ENCODE data around the gene QPRT. TPM values are rescaled to one million over a fixed set of nuclear protein-coding genes. Genes with fewer than 3 reads are reported as not detected.
"Not testable (repeated sequence)": the region's sequence is repeated elsewhere in the genome, so short reads cannot be mapped to it uniquely, and the experiment has no call there.

Gene QPRT
- total RNA-seq, 4 donors from 2014 or later, result 14.3 to 65.8 (median 26.3) TPM

GRCh38 chr16:29651774-29652349 is 27.1 kb upstream of the QPRT start:
- DNase-seq, result no peak
- 96% methylated on average over 2 of the region's 2 CpGs; no CpG with 5 or more reads in 1 of the 2 donors for WGBS, 2 donors (ENCODE audit: low coverage in 1 of 2)
- no peaks in the 10 kb centered on the region for H3K36me3 ChIP-seq
- H3K27me3 ChIP-seq, result no peaks in the 10 kb centered on the region
- intact Hi-C loops (cut with DNase I; ENCODE audit: low total_unique reads) (no loop called here), in situ Hi-C loops (cut with MboI; ENCODE audit: low pct_ligation_motif_present in 1 of 4, low pct_unique_long_range_greater_than_20kb in 1 of 4, low sequenced_read_pairs in 3 of 4) (loop anchor here in 1 of 4 donors (25.0 kb wide), 1 partner anchor 510 kb away; no protein-coding TSS in a partner anchor)
- no peak overlapping the region for H3K27ac ChIP-seq
- H3K4me1 ChIP-seq, result no peaks in the 10 kb centered on the region
- H3K4me3 ChIP-seq, result no peak overlapping the region
- H3K9me3 ChIP-seq, result no peaks in the 10 kb centered on the region
- TF ChIP-seq CTCF (IDR thresholded peaks at IDR 0.05), result no peak
- no peak for TF ChIP-seq POLR2A (IDR thresholded peaks at IDR 0.05)
- TF ChIP-seq EP300 (IDR thresholded peaks at IDR 0.05; ENCODE audit: low read depth), result no peak
- no peak for TF ChIP-seq POLR2AphosphoS5 (IDR thresholded peaks at IDR 0.05)

- 84 to 88% methylated on average over 9 to 12 of the region's 12 CpGs for WGBS, 2 donors (ENCODE audit: low coverage in 1 of 2)
- in situ Hi-C loops (cut with MboI; ENCODE audit: low pct_ligation_motif_present in 1 of 4, low pct_unique_long_range_greater_than_20kb in 1 of 4, low sequenced_read_pairs in 3 of 4), result loop anchor here in 1 of 4 donors (25.0 kb wide), 1 partner anchor 509 kb away; no protein-coding TSS in a partner anchor
Measured at GRCh38 chr16:29653471-29653870, 25.5 kb upstream of the QPRT start.

GRCh38 chr16:29653890-29654289 is 25.1 kb upstream of the QPRT start:
- H3K9me3 ChIP-seq; H3K27ac ChIP-seq; intact Hi-C loops (cut with DNase I; ENCODE audit: low total_unique reads); H3K36me3 ChIP-seq; H3K4me1 ChIP-seq; DNase-seq; H3K4me3 ChIP-seq; H3K27me3 ChIP-seq: not testable (repeated sequence)
- in situ Hi-C loops (cut with MboI; ENCODE audit: low pct_ligation_motif_present in 1 of 4, low pct_unique_long_range_greater_than_20kb in 1 of 4, low sequenced_read_pairs in 3 of 4), result loop anchor here in 1 of 4 donors (25.0 kb wide), 1 partner anchor 508 kb away; no protein-coding TSS in a partner anchor
- 92% methylated on average over 7 of the region's 7 CpGs; no CpG with 5 or more reads in 1 of the 2 donors for WGBS, 2 donors (ENCODE audit: low coverage in 1 of 2)

More at GRCh38 chr16:29653471-29653870, 25.5 kb upstream of the QPRT start:
- Histone ChIP-seq H3K9me3 (no peaks in the 10 kb centered on the region), H3K36me3 (no peaks in the 10 kb centered on the region), H3K4me3 (no peak overlapping the region), H3K27me3 (no peaks in the 10 kb centered on the region), H3K4me1 (no peaks in the 10 kb centered on the region), H3K27ac (no peak overlapping the region)
- DNase-seq, result no peak
- TF ChIP-seq POLR2AphosphoS5 (IDR thresholded peaks at IDR 0.05) (no peak), CTCF (IDR thresholded peaks at IDR 0.05) (no peak), POLR2A (IDR thresholded peaks at IDR 0.05) (no peak), EP300 (IDR thresholded peaks at IDR 0.05; ENCODE audit: low read depth) (no peak)
- intact Hi-C loops (cut with DNase I; ENCODE audit: low total_unique reads), result no loop called here

- in situ Hi-C loops (cut with MboI; ENCODE audit: low pct_ligation_motif_present in 1 of 4, low pct_unique_long_range_greater_than_20kb in 1 of 4, low sequenced_read_pairs in 3 of 4), result loop anchor here in 1 of 4 donors (25.0 kb wide), 1 partner anchor 505 kb away; no protein-coding TSS in a partner anchor
- TF ChIP-seq CTCF (IDR thresholded peaks at IDR 0.05) (no peak), POLR2A (IDR thresholded peaks at IDR 0.05) (no peak), POLR2AphosphoS5 (IDR thresholded peaks at IDR 0.05) (no peak), EP300 (IDR thresholded peaks at IDR 0.05; ENCODE audit: low read depth) (no peak)
- whole genome bisulfite sequencing, 2 donors (ENCODE audit: low coverage in 1 of 2), result 58 to 80% methylated on average over 3 to 11 of the region's 11 CpGs
- Histone ChIP-seq H3K27ac (no peak overlapping the region), H3K4me3 (no peak overlapping the region), H3K9me3 (no peaks in the 10 kb centered on the region), H3K36me3 (no peaks in the 10 kb centered on the region), H3K27me3 (no peaks in the 10 kb centered on the region), H3K4me1 (peaks cover 0 to under 1% (median 0%) of the 10 kb centered on the region in 4 donors)
- intact Hi-C loops (cut with DNase I; ENCODE audit: low total_unique reads), result no loop called here
- no peak for DNase-seq
Measured at GRCh38 chr16:29656688-29657523, 22.1 kb upstream of the QPRT start.

All from transverse colon (tissue), 4 donors.